Right lobe of liver (tissue), 6 donors: ENCODE data around the gene C11orf21. TPM values are rescaled to one million over a fixed set of nuclear protein-coding genes. Genes with fewer than 3 reads are reported as not detected.

Experiments
- ATAC-seq, 4 donors: fragments of 200-7000 bp; cut with Tn5 transposase; one replicate each; pipeline ENCODE4 v1.9.1; 2020; ENCODE audit warnings: mild to moderate bottlenecking in 4 of 4, moderate library complexity in 4 of 4
- DNase-seq, 3 donors: peaks; one replicate each; pipeline ENCODE4 v3.0.0-alpha.2; 2020
- H3K27ac ChIP-seq, 3 donors: fragments of 200-600 bp; one replicate each; pipeline ENCODE4 v1.8.0; 2022
- H3K27me3 ChIP-seq, 2 donors: fragments of 200-600 bp; one replicate each; pipeline ENCODE4 v1.8.0; 2022
- H3K36me3 ChIP-seq, 4 donors: fragments of 200-600 bp; sonication (generic) in 1 of 4; one replicate each; pipeline versions ENCODE4 v1.5.1 to v1.8.0; 2017 to 2022; ENCODE audit warnings: control low read depth in 1 of 4
- H3K4me1 ChIP-seq, 4 donors: fragments of 200-600 bp; sonication (generic) in 1 of 4; one replicate each; pipeline versions ENCODE4 v1.5.1 to v1.8.0; 2017 to 2022; ENCODE audit warnings: control low read depth in 1 of 4
- H3K4me3 ChIP-seq, 3 donors: fragments of 200-600 bp; one replicate each; pipeline ENCODE4 v1.8.0; 2022
- H3K9me3 ChIP-seq, 4 donors: fragments of 200-600 bp; sonication (generic) in 1 of 4; one replicate each; pipeline versions ENCODE4 v1.5.1 to v1.8.0; 2017 to 2022; ENCODE audit warnings: control low read depth in 1 of 4
- CTCF ChIP-seq, 4 donors: fragments of 200-600 bp in 3 of 4; fragments of 450-650 bp in 1 of 4; IDR thresholded peaks; one replicate each; pipeline versions ENCODE4 v1.5.1 to v1.8.0; 2016 to 2022; ENCODE audit warnings: antibody characterized with exemption in 4 of 4, mild to moderate bottlenecking in 2 of 4
- POLR2A ChIP-seq: fragments of 450-650 bp; IDR thresholded peaks from one replicate; pipeline ENCODE4 v1.6.1; 2017; ENCODE audit warnings: antibody characterized with exemption, mild to moderate bottlenecking
- WGBS: methylation state at CpG from one replicate; pipeline ENCODE4 v1.1.6; 2018; ENCODE audit warnings: low coverage, low lambda C conversion rate; ENCODE audit not compliant: insufficient coverage; ENCODE audit errors: missing lambda C conversion rate; 5-methylcytosine and 5-hydroxymethylcytosine counted together
- intact Hi-C, 2 donors: fragments of 100-400 bp; cut with DNase I; formaldehyde crosslinking; loops; one replicate each; pipeline versions ENCODE4 v1.11.2 to v1.14.1; 2022
- total RNA-seq, 6 experiments: library from RNA; depleted of rRNA in 2 of 6; stranded (reverse); fragments of >200 nt in 2 of 6; fragmentation: NEBNext Ultra II Directional in 3 of 6; extraction: Animal tissue kit (Norgen Biotek cat#: 25700) in 3 of 6; gene quantifications; one replicate each; pipeline versions ENCODE4 v1.1.0 to v1.2.4, GENCODE V29; 2016 to 2023
- donor health status: DM: no; HTN: yes; CAD: no.
- donor health status: DM: no; HTN: no; CAD: no.
- donor health status: DM: no; HTN: no; CAD: no.
- donor health status: DM: no; HTN: yes; CAD: no.
- donor health status: DM: no; HTN: yes; CAD: no.

Gene C11orf21
- total RNA-seq, 6 experiments from 2014 or later: 0.25 to 0.51 (median 0.39) TPM

- no peaks in the 10 kb centered on the region for H3K36me3 ChIP-seq
- peak; percentile 89 to 90 (median 89) for DNase-seq
- no peaks in the 10 kb centered on the region for H3K27me3 ChIP-seq
- no peaks in the 10 kb centered on the region for H3K9me3 ChIP-seq
- intact Hi-C loops: loop anchor here (2.0 to 5.0 kb wide), 3 partner anchors 102 to 116 kb away; no protein-coding TSS in a partner anchor
- peak overlapping the region in 1 of 3 donors; percentile 39 for H3K27ac ChIP-seq
- 10% methylated on average over 2 of the region's 10 CpGs for WGBS
- peaks cover 0 to 9% (median 3%) of the 10 kb centered on the region in 4 donors for H3K4me1 ChIP-seq
- H3K4me3 ChIP-seq: no peak overlapping the region
- TF ChIP-seq CTCF (IDR thresholded peaks at IDR 0.05): peak; percentile 89 to 96 (median 94)
- TF ChIP-seq POLR2A: no peak
- ATAC-seq: peak; percentile 76 to 87 (median 86)
Measured at GRCh38 chr11:2305140-2305778, 3.5 kb upstream of the C11orf21 start.

- Histone ChIP-seq H3K4me3 (no peak overlapping the region), H3K4me1 (peaks cover 0 to 9% (median 3%) of the 10 kb centered on the region in 4 donors), H3K36me3 (no peaks in the 10 kb centered on the region), H3K27me3 (no peaks in the 10 kb centered on the region), H3K27ac (no peak overlapping the region), H3K9me3 (no peaks in the 10 kb centered on the region)
- intact Hi-C loops: loop anchor here (2.0 to 5.0 kb wide), 4 partner anchors 103 to 116 kb away; no protein-coding TSS in a partner anchor
- WGBS: 33% methylated on average over 3 of the region's 14 CpGs
- TF ChIP-seq CTCF (IDR thresholded peaks at IDR 0.05): no peak
- TF ChIP-seq POLR2A: no peak
- DNase-seq (peak in 1 of 3 donors; percentile 47), ATAC-seq (peak in 1 of 4 donors; percentile 36)
Measured at GRCh38 chr11:2304506-2305139, 2.9 kb upstream of the C11orf21 start.

- H3K4me3 ChIP-seq: no peak overlapping the region
- WGBS: 29% methylated on average over 3 of the region's 15 CpGs
- peak overlapping the region in 1 of 3 donors; percentile 8 for H3K27ac ChIP-seq
Measured at GRCh38 chr11:2303627-2304505, 2.1 kb upstream of the C11orf21 start.

More at GRCh38 chr11:2303627-2304505, 2.1 kb upstream of the C11orf21 start:
- intact Hi-C loops: loop anchor here in 1 of 2 donors (2.0 to 5.0 kb wide), 2 partner anchors 107 to 117 kb away; no protein-coding TSS in a partner anchor
- H3K4me1 ChIP-seq: peaks cover 0 to 9% (median 3%) of the 10 kb centered on the region in 4 donors
- DNase-seq (peak in 2 of 3 donors; percentile 33 to 67), ATAC-seq (peak in 1 of 4 donors; percentile 8)
- H3K9me3 ChIP-seq: no peaks in the 10 kb centered on the region
- TF ChIP-seq POLR2A: no peak
- no peak for TF ChIP-seq CTCF (IDR thresholded peaks at IDR 0.05)
- no peaks in the 10 kb centered on the region for H3K36me3 ChIP-seq
- no peaks in the 10 kb centered on the region for H3K27me3 ChIP-seq
